WTC11 (cell line): Measurements from ENCODE around the gene LGI4. TPM values are rescaled to one million over a fixed set of nuclear protein-coding genes. Genes with fewer than 3 reads are reported as not detected.

Experiments used
- ATAC-seq: fragments of 200-7000 bp; cut with Tn5 transposase; 2 replicates; pipeline ENCODE4 v1.10.0; 2021; ENCODE audit warnings: mild to moderate bottlenecking, moderate library complexity
- CTCF ChIA-PET: fragments of 300-600 bp; sonication (Branson Sonifier 250); formaldehyde crosslinking; loops from one replicate; lab custom pipeline; 2021; ENCODE audit warnings: antibody characterized with exemption; lab: Charles Lee
- POLR2A ChIA-PET: fragments of 350-600 bp; sonication (Branson Sonifier 250); formaldehyde crosslinking; loops from one replicate; lab custom pipeline; 2021; ENCODE audit warnings: antibody characterized with exemption; lab: Charles Lee
- DNase-seq: peaks from one replicate; pipeline ENCODE4 v3.0.0; 2021; ENCODE audit warnings: low spot score
- H3K27ac Mint-ChIP-seq: 2 replicates; pipeline ENCODE4 v1.8.0; 2021; ENCODE audit warnings: mixed read lengths
- H3K27me3 Mint-ChIP-seq: 2 replicates; pipeline ENCODE4 v1.8.0; 2021; ENCODE audit warnings: low read depth, mild to moderate bottlenecking, moderate library complexity, mixed read lengths
- H3K36me3 Mint-ChIP-seq: 2 replicates; pipeline ENCODE4 v1.8.0; 2021; ENCODE audit warnings: mixed read lengths
- H3K4me1 Mint-ChIP-seq: 2 replicates; pipeline ENCODE4 v1.8.0; 2022; ENCODE audit warnings: mixed read lengths
- H3K4me3 Mint-ChIP-seq: 2 replicates; pipeline ENCODE4 v1.8.0; 2021; ENCODE audit warnings: mild to moderate bottlenecking, moderate library complexity, mixed read lengths
- H3K9me3 Mint-ChIP-seq: 2 replicates; pipeline ENCODE4 v1.8.0; 2021; ENCODE audit warnings: mixed read lengths
- E2F1 ChIP-seq: sonication (generic); formaldehyde crosslinking; IDR thresholded peaks from 2 replicates; pipeline ENCODE4 v1.8.0; 2022; ENCODE audit warnings: mild to moderate bottlenecking, missing genetic modification reagents
- E2F5 ChIP-seq: sonication (generic); formaldehyde crosslinking; IDR thresholded peaks from 2 replicates; pipeline ENCODE4 v1.8.1; 2022; ENCODE audit warnings: mild to moderate bottlenecking, moderate library complexity, missing genetic modification reagents
- ELF4 ChIP-seq: sonication (generic); formaldehyde crosslinking; IDR thresholded peaks from 2 replicates; pipeline ENCODE4 v1.8.1; 2022; ENCODE audit warnings: low read depth, mild to moderate bottlenecking, moderate library complexity, missing genetic modification reagents
- EMX1 ChIP-seq: fragments of 250-450 bp; sonication (Bioruptor Pico); IDR thresholded peaks from 2 replicates; pipeline ENCODE4 v1.8.0; 2021; ENCODE audit warnings: mild to moderate bottlenecking
- FOXK1 ChIP-seq: sonication (generic); formaldehyde crosslinking; IDR thresholded peaks from 2 replicates; pipeline ENCODE4 v1.8.0; 2022; ENCODE audit warnings: mild to moderate bottlenecking, moderate library complexity, missing genetic modification reagents
- GABPB1 ChIP-seq: sonication (generic); formaldehyde crosslinking; IDR thresholded peaks from 2 replicates; pipeline ENCODE4 v1.8.1; 2023; ENCODE audit warnings: mild to moderate bottlenecking, missing genetic modification reagents
- GRHL2 ChIP-seq: fragments of 250-450 bp; sonication (Bioruptor Pico); IDR thresholded peaks from 2 replicates; pipeline ENCODE4 v1.8.0; 2022; ENCODE audit warnings: mild to moderate bottlenecking, moderate library complexity; ENCODE audit not compliant: insufficient replicate concordance, severe bottlenecking
- GTF2I ChIP-seq: fragments of 250-450 bp; sonication (Bioruptor Pico); conservative IDR thresholded peaks from 2 replicates; pipeline ENCODE4 v1.4.0; 2021; ENCODE audit warnings: mild to moderate bottlenecking
- JUN ChIP-seq: sonication (generic); formaldehyde crosslinking; IDR thresholded peaks from 2 replicates; pipeline ENCODE4 v1.8.0; 2023; ENCODE audit warnings: mild to moderate bottlenecking, missing genetic modification reagents
- KAT7 ChIP-seq: sonication (generic); formaldehyde crosslinking; IDR thresholded peaks from 2 replicates; pipeline ENCODE4 v1.8.1; 2023; ENCODE audit warnings: missing genetic modification reagents, mild to moderate bottlenecking, borderline replicate concordance
- MAX ChIP-seq: sonication (generic); formaldehyde crosslinking; IDR thresholded peaks from 2 replicates; pipeline ENCODE4 v1.8.0; 2022; ENCODE audit warnings: mild to moderate bottlenecking, missing genetic modification reagents
- MYBL2 ChIP-seq: sonication (generic); formaldehyde crosslinking; IDR thresholded peaks from 2 replicates; pipeline ENCODE4 v1.8.1; 2023; ENCODE audit warnings: mild to moderate bottlenecking, moderate library complexity, missing genetic modification reagents
- NFYB ChIP-seq: sonication (generic); formaldehyde crosslinking; conservative IDR thresholded peaks from 2 replicates; pipeline ENCODE4 v1.8.0; 2022; ENCODE audit warnings: low read depth, missing genetic modification reagents
- NR2C2 ChIP-seq: sonication (generic); formaldehyde crosslinking; IDR thresholded peaks from 2 replicates; pipeline ENCODE4 v1.8.0; 2022; ENCODE audit warnings: mild to moderate bottlenecking, missing genetic modification reagents
- NR3C1 ChIP-seq: sonication (generic); formaldehyde crosslinking; conservative IDR thresholded peaks from 2 replicates; pipeline ENCODE4 v1.8.1; 2023; ENCODE audit warnings: low read depth, mild to moderate bottlenecking, missing genetic modification reagents
- STAT6 ChIP-seq: sonication (generic); formaldehyde crosslinking; conservative IDR thresholded peaks from 2 replicates; pipeline ENCODE4 v1.8.1; 2023; ENCODE audit warnings: mild to moderate bottlenecking, low read depth, missing genetic modification reagents, moderate library complexity
- TP53 ChIP-seq: sonication (generic); formaldehyde crosslinking; IDR thresholded peaks from 2 replicates; pipeline ENCODE4 v1.8.1; 2023; ENCODE audit warnings: mild to moderate bottlenecking, missing genetic modification reagents
- ZBTB43 ChIP-seq: sonication (generic); formaldehyde crosslinking; IDR thresholded peaks from 2 replicates; pipeline ENCODE4 v1.8.1; 2023; ENCODE audit warnings: mild to moderate bottlenecking, missing genetic modification reagents
- ZNF232 ChIP-seq: sonication (generic); formaldehyde crosslinking; IDR thresholded peaks from 2 replicates; pipeline ENCODE4 v1.8.0; 2022; ENCODE audit warnings: mild to moderate bottlenecking, missing genetic modification reagents
- ZNF263 ChIP-seq: sonication (generic); formaldehyde crosslinking; IDR thresholded peaks from 2 replicates; pipeline ENCODE4 v1.8.1; 2022; ENCODE audit warnings: low read depth, mild to moderate bottlenecking, moderate library complexity, missing genetic modification reagents
- ZNF281 ChIP-seq: sonication (generic); formaldehyde crosslinking; IDR thresholded peaks from 2 replicates; pipeline ENCODE4 v1.8.0; 2023; ENCODE audit warnings: mild to moderate bottlenecking, missing genetic modification reagents
- ZNF396 ChIP-seq: fragments of 250-450 bp; sonication (Bioruptor Pico); IDR thresholded peaks from 2 replicates; pipeline ENCODE4 v1.8.0; 2021; ENCODE audit warnings: mild to moderate bottlenecking, moderate library complexity, borderline replicate concordance
- ZNF416 ChIP-seq: fragments of 250-450 bp; sonication (Bioruptor Pico); IDR thresholded peaks from 2 replicates; pipeline ENCODE4 v1.9.0; 2021; ENCODE audit warnings: mild to moderate bottlenecking, inconsistent platforms
- ZNF423 ChIP-seq: fragments of 250-450 bp; sonication (Bioruptor Pico); IDR thresholded peaks from 2 replicates; pipeline ENCODE4 v2.1.2; 2022; ENCODE audit warnings: mild to moderate bottlenecking, moderate library complexity
- ZNF671 ChIP-seq: fragments of 250-450 bp; sonication (Bioruptor Pico); IDR thresholded peaks from 2 replicates; pipeline ENCODE4 v1.8.0; 2021; ENCODE audit warnings: mild to moderate bottlenecking
- total RNA-seq: library from RNA; stranded (reverse); gene quantifications from 3 replicates; pipeline ENCODE4 v1.2.3, GENCODE V29; 2021

The LGI4 gene
- total RNA-seq, 1 experiment from 2014 or later, result 14.2 TPM

GRCh38 chr19:35142606-35143230 is 7.9 kb upstream of the LGI4 start (continued):
- TF ChIP-seq JUN, result no peak
- 0 out of 2 replicates have a peak, but pooled peaks have one; percentile 22 for TF ChIP-seq E2F5 (CRISPR knock-in tag)
- no peak for TF ChIP-seq ELF4 (CRISPR knock-in tag)
- no peak for TF ChIP-seq ZNF281 (CRISPR knock-in tag)
- TF ChIP-seq MAX (CRISPR knock-in tag), result 0 out of 2 replicates have a peak, but pooled peaks have one; percentile 4
- no peak for TF ChIP-seq E2F1 (CRISPR knock-in tag)
- TF ChIP-seq NR2C2 (CRISPR knock-in tag), result no peak
- TF ChIP-seq MYBL2 (CRISPR knock-in tag), result 0 out of 2 replicates have a peak, but pooled peaks have one; percentile 9
- no peak for TF ChIP-seq NR3C1 (CRISPR knock-in tag)
- TF ChIP-seq FOXK1 (CRISPR knock-in tag), result no peak
- TF ChIP-seq ZBTB43 (CRISPR knock-in tag), result no peak
- TF ChIP-seq NFYB, result no peak

- 0 out of 2 replicates have a peak overlapping the region, but pooled peaks have one; percentile 49 for H3K27ac Mint-ChIP-seq
- ChIA-PET POLR2A (interaction anchor here (0.5 to 2.4 kb wide), 8 partner anchors 10 to 851 kb away, joined by 3 to 15 read pairs (median 4); partner anchors contain the start of gene FXYD5), CTCF (interaction anchor here (0.6 to 5.5 kb wide), 54 partner anchors 8 to 599 kb away, joined by 3 to 143 read pairs (median 6); partner anchors contain the start of genes FXYD3, FXYD5 and HPN)
- H3K4me1 Mint-ChIP-seq, result peaks cover 44% of the 10 kb centered on the region
- DNase-seq (no peak), ATAC-seq (peak; percentile 11)
- H3K4me3 Mint-ChIP-seq, result peak overlapping the region; percentile 91
- peaks cover 34% of the 10 kb centered on the region for H3K27me3 Mint-ChIP-seq
- H3K9me3 Mint-ChIP-seq, result no peaks in the 10 kb centered on the region
- H3K36me3 Mint-ChIP-seq, result peaks cover 2% of the 10 kb centered on the region; the same call in 1 of the 2 replicates
- TF ChIP-seq KAT7 (CRISPR knock-in tag), result 0 out of 2 replicates have a peak, but pooled peaks have one; percentile 13
- no peak for TF ChIP-seq TP53
- TF ChIP-seq NR2C2 (CRISPR knock-in tag), result no peak
- TF ChIP-seq GTF2I (CRISPR knock-in tag), result no peak
- TF ChIP-seq ZNF396 (CRISPR knock-in tag), result no peak
- TF ChIP-seq ZNF263 (CRISPR knock-in tag), result no peak
- TF ChIP-seq STAT6 (CRISPR knock-in tag), result no peak
- no peak for TF ChIP-seq EMX1 (CRISPR knock-in tag)
- no peak for TF ChIP-seq ZNF232
- TF ChIP-seq MAX (CRISPR knock-in tag), result 0 out of 2 replicates have a peak, but pooled peaks have one; percentile 10
- TF ChIP-seq GRHL2, result no peak
- no peak for TF ChIP-seq E2F5 (CRISPR knock-in tag)
- no peak for TF ChIP-seq ZNF416 (CRISPR knock-in tag)
- TF ChIP-seq ZNF671 (CRISPR knock-in tag), result no peak
- no peak for TF ChIP-seq GABPB1 (CRISPR knock-in tag)
- no peak for TF ChIP-seq ZNF423 (CRISPR knock-in tag)
Measured at GRCh38 chr19:35141837-35142605, 7.2 kb upstream of the LGI4 start.
